B cell (primary cell): ENCODE data around the gene JPH2.

Experiments used
- EZH2 ChIP-seq: IDR thresholded peaks from 2 replicates; pipeline ENCODE4 v1.6.1; 2012; ENCODE audit warnings: borderline replicate concordance, low read depth, mild to moderate bottlenecking, moderate library complexity, low read length; ENCODE audit not compliant: insufficient read depth, poor library complexity, severe bottlenecking
- TF ChIP-seq, protein P1 (sequence below): fragments of 200-600 bp; IDR thresholded peaks from one replicate; pipeline ENCODE4 v1.8.0; 2022; ENCODE audit warnings: antibody characterized with exemption, mild to moderate bottlenecking

DNA sequence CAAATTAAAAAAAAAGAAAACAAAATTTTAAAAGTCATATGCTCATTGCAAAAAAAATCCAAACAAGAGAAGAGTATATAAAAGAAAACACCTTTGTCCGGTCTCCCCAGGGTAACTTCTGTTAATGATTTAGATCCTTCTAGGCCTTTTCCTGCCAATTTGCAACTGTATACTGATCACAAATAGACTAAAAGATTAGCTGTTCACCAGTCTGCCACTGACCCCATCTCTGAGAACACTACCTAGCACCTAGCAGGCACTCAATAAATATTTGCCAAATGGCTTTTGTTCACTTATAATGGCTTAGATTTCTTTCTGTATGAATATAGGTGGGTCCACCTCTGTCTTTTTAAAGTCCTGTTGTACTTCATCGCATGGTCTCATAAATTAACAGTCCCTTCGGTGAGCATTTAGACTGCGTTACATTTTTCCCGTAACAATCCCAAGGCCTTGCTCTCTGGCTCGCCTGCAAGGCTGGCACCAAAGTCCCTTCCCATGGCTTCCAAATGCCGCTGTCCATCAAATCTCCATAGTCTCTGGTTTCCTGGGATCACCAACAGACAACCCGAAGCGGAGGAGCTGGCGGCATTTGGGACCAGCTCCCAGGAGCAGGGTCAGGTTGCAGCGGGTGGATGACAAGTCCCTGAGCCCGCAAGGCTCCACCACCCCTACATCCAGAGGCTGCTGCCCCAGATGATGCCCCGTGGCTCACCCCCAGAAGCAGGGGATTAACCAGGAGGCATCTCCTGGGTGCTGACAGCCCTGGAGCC, 11.8 kb downstream of the JPH2 start:
- TF ChIP-seq, protein P1, sequence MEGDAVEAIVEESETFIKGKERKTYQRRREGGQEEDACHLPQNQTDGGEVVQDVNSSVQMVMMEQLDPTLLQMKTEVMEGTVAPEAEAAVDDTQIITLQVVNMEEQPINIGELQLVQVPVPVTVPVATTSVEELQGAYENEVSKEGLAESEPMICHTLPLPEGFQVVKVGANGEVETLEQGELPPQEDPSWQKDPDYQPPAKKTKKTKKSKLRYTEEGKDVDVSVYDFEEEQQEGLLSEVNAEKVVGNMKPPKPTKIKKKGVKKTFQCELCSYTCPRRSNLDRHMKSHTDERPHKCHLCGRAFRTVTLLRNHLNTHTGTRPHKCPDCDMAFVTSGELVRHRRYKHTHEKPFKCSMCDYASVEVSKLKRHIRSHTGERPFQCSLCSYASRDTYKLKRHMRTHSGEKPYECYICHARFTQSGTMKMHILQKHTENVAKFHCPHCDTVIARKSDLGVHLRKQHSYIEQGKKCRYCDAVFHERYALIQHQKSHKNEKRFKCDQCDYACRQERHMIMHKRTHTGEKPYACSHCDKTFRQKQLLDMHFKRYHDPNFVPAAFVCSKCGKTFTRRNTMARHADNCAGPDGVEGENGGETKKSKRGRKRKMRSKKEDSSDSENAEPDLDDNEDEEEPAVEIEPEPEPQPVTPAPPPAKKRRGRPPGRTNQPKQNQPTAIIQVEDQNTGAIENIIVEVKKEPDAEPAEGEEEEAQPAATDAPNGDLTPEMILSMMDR, result no peak
- TF ChIP-seq EZH2, result no peak
